Measurements from ENCODE around the gene DMD.

- TF ChIP-seq CTCF (IDR thresholded peaks at IDR 0.05) (no peak), EP300 (IDR thresholded peaks at IDR 0.05) (no peak), POLR2A (IDR thresholded peaks at IDR 0.05) (no peak)
These were observed 1909.4 kb downstream of the DMD start for GRCh38 chrX:31301941-31302340.

Measured in ovary (tissue), 3 donors.